Activated CD8-positive, alpha-beta memory T cell treated with anti-CD3 and anti-CD28 coated beads for 36 hours (primary cell): ENCODE results near the gene PGGHG. TPM values are rescaled to one million over a fixed set of nuclear protein-coding genes. Genes with fewer than 3 reads are reported as not detected.

Experiments used
- CTCF ChIA-PET: fragments of 350-600 bp; sonication (Branson Sonifier 250); formaldehyde crosslinking; loops from one replicate; lab custom pipeline; 2021; ENCODE audit warnings: antibody characterized with exemption; lab: Charles Lee
- POLR2A ChIA-PET: fragments of 350-600 bp; sonication (Branson Sonifier 250); formaldehyde crosslinking; loops from one replicate; lab custom pipeline; 2021; ENCODE audit warnings: antibody characterized with exemption; lab: Charles Lee
- total RNA-seq, 2 experiments: library from RNA; stranded (reverse); gene quantifications; one replicate each; pipeline ENCODE4 v1.2.3, GENCODE V29; 2021

PGGHG gene
- total RNA-seq, 2 experiments from 2014 or later: 84.3 to 85.2 TPM

DNA sequence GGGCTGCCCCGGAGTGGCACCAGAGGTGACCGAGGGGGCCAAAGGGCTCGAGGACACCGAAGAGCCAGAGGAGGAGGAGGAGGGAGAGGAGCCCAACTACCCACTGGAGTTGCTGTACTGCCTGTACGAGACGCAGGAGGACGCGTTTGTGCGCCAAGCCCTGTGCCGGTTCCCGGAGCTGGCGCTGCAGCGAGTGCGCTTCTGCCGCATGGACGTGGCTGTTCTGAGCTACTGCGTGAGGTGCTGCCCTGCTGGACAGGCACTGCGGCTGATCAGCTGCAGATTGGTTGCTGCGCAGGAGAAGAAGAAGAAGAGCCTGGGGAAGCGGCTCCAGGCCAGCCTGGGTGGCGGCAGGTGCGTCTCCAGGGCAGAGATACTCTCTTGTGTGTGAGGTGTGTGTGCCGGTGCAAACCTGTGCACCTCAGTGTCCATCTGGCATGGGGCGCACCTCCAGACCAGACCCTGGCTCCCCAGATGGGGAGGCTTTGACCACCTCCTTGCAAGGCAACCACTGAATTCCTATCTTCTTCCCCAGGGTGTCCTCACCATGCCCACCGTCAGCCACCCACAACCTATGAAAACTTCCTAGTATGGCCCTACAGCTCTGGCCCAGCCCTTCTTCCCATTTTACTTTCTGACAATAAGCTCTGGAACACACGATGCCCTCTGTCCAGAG lies 7.3 kb upstream of the PGGHG start:
- POLR2A ChIA-PET: interaction anchor here (0.7 to 1.7 kb wide), 4 partner anchors 9 to 74 kb away, joined by 3 to 4 read pairs (median 3); partner anchors contain the start of genes BET1L and RIC8A

DNA sequence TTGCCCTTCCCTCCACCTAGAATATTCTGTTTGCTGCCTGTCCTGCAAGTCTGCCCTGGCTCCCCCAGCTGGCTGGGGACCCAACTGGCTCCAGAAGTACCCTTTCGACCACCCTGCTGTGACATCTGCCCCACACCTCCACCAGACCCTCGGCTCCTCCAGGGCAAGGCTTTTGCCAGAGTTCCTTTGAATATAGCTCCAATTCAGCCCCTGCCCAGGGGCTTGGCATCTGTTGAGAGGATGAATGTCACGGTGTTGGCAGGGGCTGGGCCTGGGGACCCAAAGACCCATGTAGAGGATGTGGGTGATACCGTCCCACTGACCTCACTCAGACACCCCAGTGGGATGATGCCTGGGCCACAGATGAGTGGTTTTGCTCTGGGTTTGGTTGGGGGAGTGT lies 6.8 kb upstream of the PGGHG start:
- CTCF ChIA-PET: interaction anchor here (1.0 to 4.8 kb wide), 5 partner anchors 8 to 35 kb away, joined by 3 to 15 read pairs (median 5); no protein-coding TSS in a partner anchor
- POLR2A ChIA-PET: interaction anchor here (0.7 to 1.1 kb wide), 2 partner anchors 11 to 24 kb away, joined by 3 read pairs; no protein-coding TSS in a partner anchor

More for the DNA sequence above, 7.3 kb upstream of the PGGHG start:
- CTCF ChIA-PET: interaction anchor here (1.0 to 4.8 kb wide), 8 partner anchors 9 to 36 kb away, joined by 3 to 15 read pairs (median 4); no protein-coding TSS in a partner anchor

DNA sequence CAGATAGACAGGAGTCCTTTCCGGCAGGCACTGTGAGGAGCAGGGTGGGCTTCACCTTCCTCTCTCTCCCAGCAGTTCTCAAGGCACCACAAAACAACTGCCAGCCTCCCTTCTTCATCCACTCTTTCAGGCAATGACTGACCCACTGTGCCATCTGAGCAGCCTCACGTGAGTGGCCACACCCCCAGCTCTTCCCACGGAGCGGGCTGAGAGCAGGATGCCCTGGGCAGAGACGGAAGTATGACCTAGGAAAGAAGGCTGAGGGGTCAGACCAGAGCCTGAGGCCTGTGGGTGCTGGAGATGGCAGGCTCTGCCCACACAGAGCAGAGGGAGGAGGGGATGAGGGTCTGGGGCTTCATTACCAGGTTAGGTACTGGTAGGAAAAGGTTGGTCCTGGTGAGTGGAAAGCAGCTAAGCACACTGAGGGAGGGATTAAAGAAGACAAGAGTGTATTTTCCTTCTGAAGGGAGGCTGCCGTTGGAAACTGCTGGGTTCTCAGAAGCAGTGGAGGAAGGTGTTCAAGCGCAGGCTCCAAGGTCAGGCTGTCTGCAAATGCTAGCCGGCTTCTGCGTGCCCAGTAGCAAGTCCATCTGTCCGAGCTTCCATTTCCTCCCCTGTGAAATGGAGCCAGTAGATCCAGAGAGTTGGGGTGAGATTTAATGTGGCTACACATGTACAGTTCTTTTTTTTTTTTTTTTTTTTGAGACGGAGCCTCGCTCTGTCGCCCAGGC lies 6.1 kb upstream of the PGGHG start:
- POLR2A ChIA-PET: interaction anchor here (0.5 to 1.1 kb wide), 4 partner anchors 11 to 253 kb away, joined by 3 to 5 read pairs (median 3); no protein-coding TSS in a partner anchor
- CTCF ChIA-PET: interaction anchor here (0.7 to 4.8 kb wide), 6 partner anchors 8 to 165 kb away, joined by 3 to 15 read pairs (median 4); no protein-coding TSS in a partner anchor

DNA sequence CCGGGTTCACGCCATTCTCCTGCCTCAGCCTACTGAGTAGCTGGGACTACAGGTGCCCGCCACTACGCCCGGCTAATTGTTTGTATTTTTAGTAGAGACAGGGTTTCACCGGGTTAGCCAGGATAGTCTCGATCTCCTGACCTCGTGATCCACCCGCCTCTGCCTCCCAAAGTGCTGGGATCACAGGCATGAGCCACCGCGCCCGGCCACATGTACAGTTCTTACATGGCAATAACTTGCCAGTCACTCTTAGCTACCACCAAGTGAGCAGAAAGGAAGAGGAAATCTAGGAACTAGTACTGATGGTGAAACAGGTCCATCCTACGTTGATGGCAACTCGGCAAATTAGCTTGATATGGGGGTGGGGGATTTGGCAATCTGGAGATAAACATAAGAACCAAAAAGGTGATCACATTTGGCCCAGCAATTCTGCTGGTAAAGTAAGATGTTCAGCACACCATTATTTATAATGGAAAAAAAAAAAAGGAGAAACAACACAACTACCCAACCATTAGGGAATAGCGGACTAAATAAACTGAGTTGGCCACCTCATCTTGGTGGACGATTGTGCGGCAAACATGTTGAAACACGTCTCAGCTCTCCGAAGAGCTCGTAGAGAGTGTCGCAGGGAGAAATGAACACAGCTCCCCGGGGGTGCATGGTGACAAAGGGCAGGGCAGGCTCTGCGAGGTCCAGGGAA lies 5.4 kb upstream of the PGGHG start:
- CTCF ChIA-PET: interaction anchor here (0.7 to 4.8 kb wide), 5 partner anchors 12 to 164 kb away, joined by 3 to 15 read pairs (median 4); no protein-coding TSS in a partner anchor

GRCh38 chr11:284105-285020 lies 4.6 kb upstream of the PGGHG start:
- ChIA-PET POLR2A (interaction anchor here (0.6 kb wide), 1 partner anchor 70 kb away, joined by 3 read pairs; no protein-coding TSS in a partner anchor), CTCF (interaction anchor here (0.7 to 4.8 kb wide), 2 partner anchors 12 to 16 kb away, joined by 3 to 15 read pairs; no protein-coding TSS in a partner anchor)

More for the DNA sequence above, 5.4 kb upstream of the PGGHG start:
- POLR2A ChIA-PET: interaction anchor here (0.6 kb wide), 1 partner anchor 252 kb away, joined by 5 read pairs; no protein-coding TSS in a partner anchor

- ChIA-PET CTCF (no interaction called here), POLR2A (interaction anchor here (0.6 kb wide), 1 partner anchor 69 kb away, joined by 3 read pairs; no protein-coding TSS in a partner anchor)
These were observed 3.7 kb upstream of the PGGHG start for GRCh38 chr11:285021-285893.

DNA sequence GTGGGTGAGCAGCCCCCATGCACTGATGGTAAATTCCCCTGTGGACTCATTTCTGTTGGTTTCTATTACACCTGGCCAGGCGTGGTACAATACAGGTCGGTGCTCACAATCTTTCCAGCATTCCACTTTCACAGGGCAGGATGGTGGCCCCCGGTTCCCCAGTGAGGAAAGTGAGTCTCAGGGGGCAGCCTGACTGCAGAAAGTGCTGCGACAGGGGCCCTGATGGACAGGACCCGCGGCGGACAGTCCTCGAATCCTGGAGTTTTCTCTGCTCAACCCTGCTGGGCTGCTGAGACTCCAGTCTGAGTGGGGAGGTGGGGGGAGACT lies 3.1 kb upstream of the PGGHG start:
- CTCF ChIA-PET: interaction anchor here (1.0 kb wide), 1 partner anchor 10 kb away, joined by 3 read pairs; no protein-coding TSS in a partner anchor
- POLR2A ChIA-PET: no interaction called here

DNA sequence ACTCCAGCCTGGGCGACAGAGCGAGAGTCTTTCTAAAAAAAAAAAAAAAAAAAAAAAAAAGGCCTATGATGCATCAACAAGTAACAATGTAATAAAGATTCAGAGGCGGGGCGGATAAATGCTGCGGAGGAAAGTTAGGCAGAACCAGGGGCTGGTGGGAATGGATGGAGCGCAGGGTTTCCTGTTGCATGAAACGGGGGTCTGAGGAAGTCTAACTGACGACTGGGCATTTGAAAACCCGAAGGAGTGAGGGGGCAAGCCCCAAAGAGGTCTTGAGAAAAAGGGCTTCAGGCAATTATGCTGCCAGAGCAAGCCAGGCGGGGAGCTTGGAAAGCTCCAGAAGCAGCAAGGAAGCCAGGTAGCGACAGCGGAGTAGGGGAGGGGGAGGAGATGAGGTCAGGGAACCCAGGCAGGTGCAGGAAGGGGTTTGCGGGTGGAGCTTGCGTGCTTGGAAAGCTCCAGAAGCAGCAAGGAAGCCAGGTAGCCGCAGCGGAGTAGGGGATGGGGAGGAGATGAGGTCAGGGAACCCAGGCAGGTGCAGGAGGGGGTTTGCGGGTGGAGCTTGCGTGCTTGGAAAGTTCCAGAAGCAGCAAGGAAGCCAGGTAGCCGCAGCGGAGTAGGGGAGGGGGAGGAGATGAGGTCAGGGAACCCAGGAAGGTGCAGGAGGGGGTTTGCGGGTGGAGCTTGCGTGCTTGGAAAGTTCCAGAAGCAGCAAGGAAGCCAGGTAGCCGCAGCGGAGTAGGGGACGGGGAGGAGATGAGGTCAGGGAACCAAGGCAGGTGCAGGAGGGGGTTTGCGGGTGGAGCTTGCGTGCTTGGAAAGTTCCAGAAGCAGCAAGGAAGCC lies 1.7 kb upstream of the PGGHG start:
- ChIA-PET POLR2A (interaction anchor here (1.2 kb wide), 1 partner anchor 8 kb away, joined by 3 read pairs; no protein-coding TSS in a partner anchor), CTCF (interaction anchor here (0.9 to 3.2 kb wide), 5 partner anchors 8 to 43 kb away, joined by 3 to 16 read pairs (median 4); partner anchors contain the start of genes IFITM5 and NLRP6)

- POLR2A ChIA-PET: interaction anchor here (0.6 to 1.2 kb wide), 3 partner anchors 9 to 61 kb away, joined by 3 to 4 read pairs (median 3); no protein-coding TSS in a partner anchor
- CTCF ChIA-PET: interaction anchor here (0.9 to 3.2 kb wide), 5 partner anchors 9 to 43 kb away, joined by 3 to 16 read pairs (median 4); partner anchors contain the start of genes IFITM5 and NLRP6
These were observed 977 bp upstream of the PGGHG start for GRCh38 chr11:287821-288477.

DNA sequence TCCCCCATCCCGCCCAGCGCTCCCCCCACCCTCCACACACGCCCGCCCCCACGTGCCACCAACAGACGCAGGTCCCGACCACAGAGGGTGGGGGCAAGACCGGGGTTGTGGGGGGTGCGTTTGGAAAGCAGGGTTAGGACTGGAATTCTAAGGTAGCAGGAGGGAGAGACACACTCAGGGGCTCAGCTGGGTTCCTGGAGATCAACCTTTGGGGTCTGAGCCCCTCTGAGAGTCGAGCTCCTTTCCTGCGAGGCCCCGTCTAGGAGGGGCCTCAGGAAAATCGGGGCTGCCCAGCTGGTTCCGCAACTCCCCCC lies 429 bp downstream of the PGGHG start:
- CTCF ChIA-PET: interaction anchor here (0.8 to 3.2 kb wide), 5 partner anchors 10 to 159 kb away, joined by 3 to 16 read pairs (median 3); partner anchors contain the start of gene SIGIRR
- POLR2A ChIA-PET: interaction anchor here (0.5 to 0.8 kb wide), 2 partner anchors 39 to 488 kb away, joined by 3 to 5 read pairs; no protein-coding TSS in a partner anchor

GRCh38 chr11:289712-290620 lies 1.0 kb downstream of the PGGHG start:
- ChIA-PET CTCF (interaction anchor here (0.8 to 3.2 kb wide), 9 partner anchors 8 to 158 kb away, joined by 3 to 16 read pairs (median 3); partner anchors contain the start of genes IFITM5 and SIGIRR), POLR2A (interaction anchor here (0.5 to 1.4 kb wide), 3 partner anchors 9 to 488 kb away, joined by 4 to 5 read pairs (median 5); no protein-coding TSS in a partner anchor)

- ChIA-PET CTCF (interaction anchor here (0.8 to 1.5 kb wide), 6 partner anchors 8 to 124 kb away, joined by 3 to 5 read pairs (median 3); partner anchors contain the start of genes IFITM5 and SIGIRR), POLR2A (interaction anchor here (0.8 to 1.4 kb wide), 2 partner anchors 10 to 23 kb away, joined by 4 to 5 read pairs; no protein-coding TSS in a partner anchor)
These were observed 1.8 kb downstream of the PGGHG start for GRCh38 chr11:290621-291231.
